HG03135 (cell line): ENCODE results near the gene MCF2L2.

ENCODE experiments used
- ATAC-seq: cut with Tn5 transposase; IDR thresholded peaks from one replicate; pipeline ENCODE4 v1.9.1; 2021; ENCODE audit warnings: mild to moderate bottlenecking, moderate library complexity; ENCODE audit not compliant: unreplicated experiment

The MCF2L2 gene

DNA sequence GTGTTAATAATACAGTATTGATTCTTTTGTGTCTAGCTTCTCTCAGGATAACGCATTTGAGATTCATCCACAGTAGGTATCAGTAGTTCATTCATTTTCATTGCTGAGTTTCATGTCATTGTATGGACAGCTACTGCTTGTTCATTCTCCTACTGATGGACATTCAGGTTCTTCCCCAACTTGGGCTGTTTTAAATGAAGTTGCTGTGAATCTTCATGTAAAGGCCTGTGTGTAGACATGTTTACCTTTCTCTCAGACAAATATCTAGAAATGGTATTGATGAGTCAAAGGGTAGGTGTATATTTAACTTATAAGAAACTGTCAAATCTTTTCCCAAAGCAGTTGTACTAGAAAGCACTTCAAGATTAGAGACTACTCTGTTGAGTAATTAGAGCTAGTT is 26.7 kb downstream of the MCF2L2 start:
- ATAC-seq = no peak

DNA sequence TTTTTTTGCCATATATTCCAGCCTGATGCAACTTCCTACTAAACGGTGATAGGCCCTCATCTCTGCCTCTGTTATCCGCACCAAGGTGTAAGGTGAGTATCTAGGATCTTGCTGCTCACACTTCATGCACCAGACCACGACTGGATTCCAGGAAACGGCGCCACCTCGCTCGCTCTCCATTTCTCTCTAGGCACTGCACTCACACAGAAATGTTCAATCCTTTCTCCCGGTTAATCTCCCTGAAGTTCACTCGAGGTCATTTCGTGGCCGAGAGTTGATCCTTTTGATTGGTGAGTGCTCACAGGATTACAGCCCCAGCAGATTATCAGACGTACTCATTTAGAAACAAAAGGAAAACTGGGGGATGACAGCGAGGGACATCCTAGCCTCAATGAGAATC is 28.1 kb downstream of the MCF2L2 start:
- no peak for ATAC-seq

DNA sequence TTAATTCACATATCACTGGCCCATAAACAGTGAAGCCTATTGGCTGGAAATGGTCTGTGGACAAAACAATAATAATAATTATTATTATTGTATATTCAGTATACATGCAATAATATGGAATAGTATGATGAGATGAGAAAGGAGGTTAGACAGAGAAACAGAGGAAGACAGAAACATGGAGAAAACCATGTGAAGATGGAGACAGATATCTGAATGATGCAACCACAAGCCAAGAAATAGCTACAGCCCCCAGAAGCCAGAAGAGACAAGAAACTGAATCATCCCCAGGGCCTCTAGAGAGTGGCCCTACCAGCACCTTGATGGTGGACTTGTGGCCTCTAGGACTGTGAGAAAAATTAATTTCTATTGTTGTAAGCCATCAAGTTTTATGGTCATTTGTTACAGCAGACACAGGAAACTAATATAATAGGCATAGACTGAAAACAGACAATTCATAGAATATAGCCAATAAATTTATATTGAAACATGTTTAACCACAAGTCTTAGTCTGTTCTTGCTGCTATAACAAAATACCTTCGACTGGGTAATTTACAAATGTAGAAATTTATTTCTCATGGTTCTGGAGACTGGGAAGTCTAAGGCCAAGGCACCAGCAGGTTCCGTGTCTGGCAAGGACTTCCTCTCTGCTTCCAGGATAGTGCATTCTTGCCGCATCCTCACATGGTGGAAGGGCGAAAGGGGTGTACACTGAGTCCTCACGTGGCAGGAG is 31.6 kb downstream of the MCF2L2 start:
- no peak for ATAC-seq

DNA sequence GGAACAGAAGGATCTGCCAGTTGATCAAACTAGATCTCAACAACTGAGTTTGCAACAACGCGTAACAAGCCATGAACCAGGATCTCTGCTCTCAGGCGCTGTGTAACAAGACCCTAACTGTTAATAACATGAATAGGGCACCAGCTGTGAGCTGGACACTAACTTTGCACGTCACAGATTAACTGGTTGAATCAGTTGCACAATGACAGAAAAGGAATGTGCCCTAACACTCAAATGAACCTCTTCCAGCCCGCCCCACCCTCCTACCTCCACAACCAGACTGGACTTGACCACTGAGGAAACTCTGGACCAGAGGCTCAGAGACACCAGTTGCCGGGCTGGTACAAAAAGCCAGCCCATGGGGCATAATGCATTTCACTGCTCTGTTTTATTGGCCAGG is 34.3 kb downstream of the MCF2L2 start:
- no peak for ATAC-seq

DNA sequence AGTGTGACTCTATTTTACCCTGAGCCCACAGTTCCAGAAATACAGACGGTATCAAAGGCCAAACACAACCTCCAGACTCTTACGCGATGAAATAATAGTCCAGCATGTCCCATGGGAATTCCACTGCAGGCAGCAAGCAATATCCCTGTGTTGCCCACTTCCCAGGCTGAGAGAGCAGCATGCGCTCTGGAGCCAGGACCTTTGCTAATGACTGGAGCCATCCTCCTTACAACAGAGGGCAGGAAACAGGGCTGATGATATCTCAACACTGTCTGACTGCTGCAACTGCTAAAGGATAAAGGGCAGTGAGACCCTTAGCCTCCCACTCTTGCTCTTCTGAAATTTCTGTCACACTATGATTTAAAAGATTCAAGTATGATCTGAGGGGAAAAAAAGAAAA is 34.8 kb downstream of the MCF2L2 start:
- ATAC-seq = no peak

DNA sequence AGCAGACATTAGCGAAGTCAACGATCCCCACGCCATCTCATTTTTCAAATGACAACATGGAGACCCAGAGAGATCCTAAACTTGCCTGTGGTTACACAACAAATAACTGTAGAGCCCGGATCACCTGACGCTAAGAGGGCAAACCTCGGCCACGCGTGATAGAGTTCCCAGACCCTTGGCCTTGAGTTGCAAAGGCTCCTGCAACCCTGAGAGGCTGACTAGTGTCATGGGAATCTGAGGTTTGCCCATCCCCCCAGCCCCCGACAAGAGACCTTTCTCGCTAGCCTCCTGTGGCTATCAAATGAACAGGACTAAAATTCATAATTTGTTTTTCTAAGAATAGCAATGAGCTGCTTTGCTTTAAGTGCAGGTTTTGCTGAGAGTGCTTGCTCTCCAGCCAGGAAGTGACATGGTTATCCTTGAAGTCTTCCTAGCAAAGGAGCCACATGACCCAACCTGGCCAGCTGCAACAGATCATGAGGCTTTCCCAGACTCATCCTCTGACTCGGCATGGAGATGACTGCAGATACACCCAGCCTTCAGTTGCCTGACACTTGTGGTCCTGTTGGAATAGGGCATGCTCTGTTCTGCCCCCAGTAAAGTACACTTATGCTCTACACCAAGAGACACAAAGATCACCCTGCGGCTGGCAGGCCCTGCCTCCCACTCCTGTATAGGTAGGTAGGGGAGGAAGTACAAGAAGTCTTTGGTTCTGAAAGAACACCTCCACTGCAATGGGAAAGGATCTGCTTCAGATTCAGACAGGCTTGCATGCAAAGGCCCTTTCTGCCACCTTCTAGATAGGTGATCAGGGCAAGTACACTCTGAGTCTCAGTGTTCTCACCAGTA is 36.0 kb downstream of the MCF2L2 start:
- no peak for ATAC-seq

DNA sequence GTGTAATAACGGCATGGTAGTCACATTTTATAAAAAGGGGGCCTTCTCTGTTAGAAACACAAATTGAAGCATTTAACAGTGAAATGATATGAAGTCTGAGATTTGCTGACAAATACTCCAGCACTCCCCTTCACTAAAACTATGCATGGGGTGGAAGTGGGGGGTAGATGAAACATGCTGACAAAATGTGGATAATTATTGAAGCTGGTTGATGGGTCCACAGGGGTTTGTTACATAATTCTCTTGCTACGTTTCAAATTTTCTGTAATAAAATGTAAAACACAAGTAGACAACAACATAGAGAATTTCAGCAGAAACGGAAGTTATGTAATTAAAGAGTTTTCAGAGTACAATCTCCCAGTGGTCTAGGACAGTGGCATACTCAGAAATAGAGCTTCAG is 37.0 kb downstream of the MCF2L2 start:
- ATAC-seq = no peak

DNA sequence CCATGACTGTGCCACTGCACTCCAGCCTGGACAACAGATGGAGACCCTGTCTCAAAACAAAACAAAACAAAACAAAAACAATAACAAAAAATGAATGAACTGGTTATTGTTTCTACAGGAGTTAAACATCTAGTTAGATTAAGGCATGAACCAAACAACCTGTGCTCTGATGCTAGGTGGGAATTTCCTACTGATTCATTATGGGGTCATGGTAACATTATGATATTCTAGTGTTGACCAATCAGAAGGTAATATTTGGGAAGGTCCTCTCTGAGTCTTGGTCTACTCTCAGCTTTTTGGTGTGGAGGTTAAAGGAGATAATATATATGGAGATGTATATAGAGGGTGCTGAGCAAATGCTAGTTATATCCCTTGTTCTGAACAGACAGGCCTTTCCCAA is 37.6 kb downstream of the MCF2L2 start:
- no peak for ATAC-seq

DNA sequence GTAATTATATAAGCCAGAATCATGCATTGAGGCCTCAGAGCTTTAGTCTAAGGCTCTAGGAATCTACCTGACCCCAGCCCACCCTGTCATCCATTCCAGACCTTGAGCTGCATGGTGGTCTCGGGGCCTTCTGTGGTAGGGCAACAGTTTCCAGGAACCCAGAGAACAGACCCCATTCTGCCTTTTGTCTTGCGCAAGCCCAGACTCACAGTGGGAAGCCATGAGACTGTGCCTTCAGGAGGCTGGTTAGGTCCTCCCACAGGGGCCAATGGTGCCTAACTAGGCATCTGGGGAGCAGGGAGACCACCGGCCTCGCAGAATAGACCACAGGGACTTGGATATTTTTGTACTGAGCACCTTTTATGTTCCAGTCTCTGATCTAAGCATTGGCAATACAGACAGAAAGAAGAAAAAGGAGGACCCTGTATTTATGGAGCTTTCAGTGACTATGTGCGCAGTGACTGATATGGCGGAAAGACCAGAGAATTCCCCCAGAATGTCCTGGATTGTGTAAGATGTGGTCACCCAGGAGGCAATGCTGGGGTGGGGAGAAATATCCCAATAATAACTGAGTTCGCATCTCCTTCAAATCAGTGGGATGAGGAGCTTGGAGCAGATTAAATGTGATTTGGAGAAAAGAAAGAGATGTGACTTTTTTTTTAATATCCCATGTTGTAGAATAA is 40.1 kb downstream of the MCF2L2 start:
- no peak for ATAC-seq

DNA sequence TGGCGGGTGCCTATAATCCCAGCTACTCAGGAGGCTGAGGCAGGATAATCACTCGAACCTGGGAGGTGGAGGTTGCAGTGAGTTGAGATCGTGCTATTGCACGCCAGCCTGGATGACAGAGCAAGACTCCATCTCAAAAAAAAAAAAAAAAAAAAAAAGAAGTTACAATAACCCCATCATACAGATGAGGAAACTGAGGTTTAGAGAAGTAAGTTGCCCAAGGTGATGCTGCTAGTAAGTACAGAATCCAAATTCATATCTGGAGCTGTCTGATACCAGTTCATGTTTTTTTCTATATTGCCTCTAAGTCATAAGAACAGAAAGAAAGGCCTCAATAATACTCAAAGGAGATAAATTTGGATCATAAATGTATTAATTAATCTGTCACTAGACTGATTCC is 40.6 kb downstream of the MCF2L2 start:
- no peak for ATAC-seq

DNA sequence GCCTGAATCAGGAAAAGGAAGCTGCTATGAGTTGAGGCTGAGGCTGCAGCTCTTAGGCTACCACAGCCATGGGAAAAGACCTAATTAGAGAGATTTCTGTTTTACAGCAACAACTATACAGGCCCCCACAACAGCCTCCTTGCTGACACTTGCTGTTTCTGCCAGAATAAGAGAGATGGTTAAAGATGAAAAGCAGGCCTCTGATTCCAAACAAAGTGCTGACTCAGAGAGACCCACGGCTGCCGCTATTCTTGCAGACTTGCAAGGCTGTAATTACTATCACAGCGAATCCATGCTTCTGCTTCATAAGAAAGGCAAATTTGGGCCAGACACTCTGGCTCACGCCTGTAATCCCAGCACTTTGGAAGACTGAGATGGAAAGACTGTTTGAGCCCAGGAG is 41.8 kb downstream of the MCF2L2 start:
- no peak for ATAC-seq

DNA sequence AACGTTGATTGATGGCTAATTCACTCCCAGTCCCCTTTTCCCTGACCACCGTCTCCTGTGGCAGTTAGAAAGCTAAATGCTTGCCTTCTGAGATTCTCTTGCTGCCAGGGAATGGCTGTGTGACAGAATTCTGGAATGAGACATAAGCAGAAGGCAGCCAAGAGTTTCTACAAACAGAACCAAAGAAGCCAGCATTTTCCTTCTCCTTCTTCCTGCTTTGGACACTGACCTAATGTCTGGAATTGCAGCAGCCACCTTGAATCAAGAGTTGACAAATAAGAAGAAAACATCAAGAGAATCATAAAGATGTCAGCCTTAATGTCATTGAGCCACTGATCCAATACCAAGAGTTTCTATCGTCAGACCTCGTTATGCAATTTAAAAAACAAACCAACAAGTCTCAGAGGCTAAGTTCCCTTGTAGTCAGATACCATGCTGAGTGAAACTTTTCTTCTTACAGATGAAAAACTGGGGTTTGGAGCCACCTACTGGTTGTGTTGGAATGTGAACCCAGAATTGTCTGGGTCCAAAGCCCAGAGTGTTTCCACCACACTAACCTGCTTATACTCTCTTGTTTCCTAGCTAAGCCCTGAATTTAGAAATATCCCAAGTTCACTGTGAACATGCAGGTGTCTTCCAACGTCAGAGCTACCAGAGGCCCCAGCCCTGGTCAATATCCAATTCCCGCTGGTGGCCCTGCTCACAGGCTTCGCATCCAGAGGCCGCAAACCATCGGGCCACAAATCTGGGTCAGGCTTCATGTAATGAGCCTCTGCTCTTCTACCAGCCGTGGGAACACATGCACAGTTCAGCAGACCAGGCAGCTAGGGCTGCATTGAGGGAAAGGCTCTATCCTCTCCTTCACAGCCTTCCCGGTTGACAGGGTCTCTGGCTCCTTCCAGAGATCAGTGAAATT is 42.5 kb downstream of the MCF2L2 start:
- ATAC-seq = no peak

DNA sequence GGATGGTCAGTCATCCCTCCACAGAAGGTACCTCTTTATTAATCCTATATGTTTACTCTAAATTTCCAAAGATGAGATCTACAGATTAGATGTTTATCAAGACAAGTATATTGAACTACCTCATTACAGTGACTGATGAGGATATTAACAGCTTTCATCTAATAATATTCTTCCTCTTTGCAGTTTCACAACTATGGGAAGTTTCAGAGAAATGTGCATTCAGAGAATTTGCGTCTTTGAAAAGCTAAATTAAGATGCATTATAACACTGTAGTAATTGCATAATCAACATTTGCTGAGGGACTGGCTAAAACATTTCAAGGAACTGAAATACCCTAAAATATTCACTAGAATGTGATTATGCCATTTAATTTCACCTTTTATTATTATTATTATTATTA is 46.7 kb downstream of the MCF2L2 start:
- ATAC-seq = no peak

DNA sequence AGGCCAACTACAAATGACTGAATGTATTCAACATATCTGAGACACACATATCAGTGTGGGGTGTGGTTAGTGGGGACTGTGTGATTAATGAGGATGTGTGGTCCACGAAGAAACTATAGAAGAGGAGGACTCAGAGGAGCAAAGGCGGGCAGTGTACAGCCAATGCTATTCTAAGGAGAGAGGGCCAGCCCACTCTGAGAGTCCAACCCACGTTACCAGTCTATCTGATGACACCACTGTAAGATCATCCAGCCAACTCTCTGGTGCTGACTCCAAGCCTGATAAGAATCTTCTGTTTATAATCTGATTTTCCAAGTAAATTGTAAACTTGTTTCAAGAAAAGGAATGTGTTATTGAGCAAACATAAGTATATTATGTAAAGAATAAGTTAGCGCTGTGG is 47.2 kb downstream of the MCF2L2 start:
- no peak for ATAC-seq

DNA sequence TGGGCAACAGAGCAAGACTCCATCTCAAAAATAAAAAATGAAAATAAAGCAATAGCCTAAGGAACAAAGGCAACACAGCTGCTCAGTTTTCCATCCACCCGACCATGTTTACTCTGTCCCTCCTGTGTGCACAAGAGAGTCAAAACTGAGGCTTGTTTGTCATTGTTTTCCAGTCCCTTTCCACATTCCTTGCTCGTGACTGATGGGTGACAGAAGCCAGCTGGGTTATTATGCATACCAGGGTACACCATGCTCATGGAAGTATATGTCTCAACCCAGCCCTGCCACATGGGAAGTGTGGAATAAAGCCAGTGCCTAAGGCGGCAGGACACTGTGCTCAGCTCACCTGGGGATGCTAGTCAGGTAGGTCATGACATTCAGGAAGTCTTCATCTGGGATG is 49.5 kb downstream of the MCF2L2 start:
- ATAC-seq = no peak

DNA sequence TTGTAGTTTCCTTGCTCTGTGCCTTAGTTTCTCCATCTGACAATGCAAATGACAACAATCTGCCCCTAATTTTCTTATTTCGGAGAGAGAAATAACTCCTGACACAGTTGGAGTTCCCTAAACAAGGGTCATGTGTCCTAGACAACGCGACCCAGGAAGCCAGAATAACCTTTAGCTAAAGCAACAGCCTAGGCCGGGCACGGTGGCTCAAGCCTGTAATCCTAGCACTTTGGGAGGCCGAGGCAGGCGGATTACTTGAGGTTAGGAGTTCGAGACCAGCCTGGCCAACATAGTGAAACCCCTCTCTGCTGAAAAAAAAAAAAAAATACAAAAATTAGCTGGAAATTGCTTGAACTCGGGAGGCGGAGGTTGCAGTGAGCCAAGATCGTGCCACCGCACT is 49.9 kb downstream of the MCF2L2 start:
- no peak for ATAC-seq

DNA sequence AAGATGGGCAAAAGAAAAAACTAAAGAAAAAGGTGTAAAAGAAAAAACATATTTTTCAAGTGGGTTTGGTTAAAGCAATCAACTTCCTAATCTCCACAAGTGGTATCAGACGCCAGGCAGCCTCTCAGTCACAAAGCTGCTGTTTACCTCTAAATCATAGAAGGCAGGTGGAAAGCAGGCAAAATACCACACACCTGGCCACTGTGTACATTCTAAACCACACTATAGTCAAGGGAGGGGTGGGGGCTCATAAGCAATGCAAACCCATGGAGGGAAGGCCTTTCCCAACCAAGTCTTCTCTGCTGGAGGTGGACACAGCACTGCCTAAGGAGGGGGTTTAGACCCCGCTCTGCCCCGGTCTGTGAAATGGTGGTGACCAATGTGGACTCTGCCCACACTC is 50.4 kb downstream of the MCF2L2 start:
- ATAC-seq = no peak

DNA sequence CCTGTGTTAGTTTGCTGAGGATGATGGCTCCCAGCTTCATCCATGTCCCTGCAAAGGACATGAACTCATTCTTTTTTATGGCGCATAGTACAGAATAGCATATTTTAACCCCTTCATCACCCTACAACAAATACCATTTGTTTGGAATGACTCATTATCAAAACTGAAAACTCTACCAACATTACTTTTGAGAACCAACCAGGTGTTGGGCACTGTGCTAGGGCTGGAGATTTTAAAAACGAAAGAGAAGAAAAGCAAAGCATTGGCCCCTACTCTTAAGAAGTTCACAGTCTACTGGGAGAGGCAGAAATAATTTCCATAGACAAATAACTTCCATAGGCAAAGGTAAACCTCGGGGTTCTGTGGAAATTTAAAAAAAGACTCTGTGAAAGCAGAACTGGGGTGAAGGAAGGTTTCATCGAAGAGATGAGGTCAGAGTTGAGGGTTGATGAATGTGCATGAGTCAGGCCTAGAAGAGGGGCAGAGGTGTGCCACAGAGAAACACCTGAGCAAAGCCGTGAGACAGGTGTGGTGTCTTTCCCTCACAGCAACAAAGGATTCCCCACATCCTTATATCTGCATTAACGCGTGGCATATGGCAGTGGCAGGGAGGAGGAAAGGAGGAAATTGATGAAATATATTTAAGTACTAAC is 51.0 kb downstream of the MCF2L2 start:
- no peak for ATAC-seq

DNA sequence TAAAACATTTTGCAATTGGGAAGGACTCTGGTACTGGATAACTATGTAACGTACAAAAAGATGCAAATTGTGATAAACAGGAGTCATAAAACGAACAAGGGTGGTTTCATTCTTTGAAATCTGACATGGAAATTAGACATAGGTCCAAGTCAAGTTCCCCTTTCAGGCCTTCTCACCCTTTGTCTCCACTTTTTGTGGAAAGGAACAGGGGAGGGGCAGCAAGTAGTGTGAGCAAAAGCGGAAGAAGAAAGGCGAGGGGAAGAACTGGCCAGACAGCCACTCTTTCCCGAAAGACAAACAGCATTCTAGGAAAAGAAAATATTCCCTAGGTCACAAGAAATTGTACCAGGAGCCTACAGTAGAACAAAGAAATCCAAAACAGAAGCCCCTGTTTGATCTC is 52.6 kb downstream of the MCF2L2 start:
- ATAC-seq = no peak

DNA sequence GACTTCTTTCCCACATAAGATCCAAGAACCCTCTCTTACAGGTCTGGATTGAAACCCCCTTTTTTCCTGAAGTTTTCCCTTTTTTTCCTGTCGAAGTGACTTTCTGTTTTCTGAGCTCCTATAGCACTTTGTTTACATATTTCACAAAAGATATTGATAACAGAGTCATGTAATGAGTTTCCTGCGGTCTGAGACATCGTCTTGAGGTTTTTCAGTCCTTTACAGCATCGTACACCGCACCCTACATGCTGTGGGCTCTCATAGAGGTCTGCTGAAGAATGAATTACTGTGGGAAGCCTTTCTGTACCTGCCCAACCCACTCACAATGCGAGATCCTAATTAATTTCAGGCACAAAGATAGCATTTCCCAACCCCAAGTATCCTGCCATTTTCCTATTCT is 53.1 kb downstream of the MCF2L2 start:
- ATAC-seq = no peak
